Small intestine (tissue), 7 donors: Measurements from ENCODE around the gene ABCA2. TPM values are rescaled to one million over a fixed set of nuclear protein-coding genes. Genes with fewer than 3 reads are reported as not detected.

ENCODE experiments used
- DNase-seq, 2 donors: peaks; one replicate each; pipeline versions ENCODE4 v3.0.0 to v3.0.0-alpha.2; 2013
- FAIRE-seq: peaks from 2 replicates; lab custom pipeline; 2012; peaks lifted over from hg19 to GRCh38; lab: Jason Lieb, UNC
- H3K27ac ChIP-seq, 3 donors: one replicate each; pipeline ENCODE4 v1.5.1; 2013; ENCODE audit warnings: low read length in 2 of 3, mild to moderate bottlenecking in 2 of 3, control low read depth in 1 of 3, inconsistent platforms in 1 of 3, low read depth in 1 of 3, moderate library complexity in 1 of 3
- H3K27me3 ChIP-seq, 3 donors: one replicate each; pipeline ENCODE4 v1.6.1; 2013; ENCODE audit warnings: low read length in 3 of 3, inconsistent platforms in 1 of 3; ENCODE audit not compliant: control insufficient read depth in 3 of 3, insufficient read depth in 3 of 3
- H3K36me3 ChIP-seq, 3 donors: one replicate each; pipeline ENCODE4 v1.6.1; 2013; ENCODE audit warnings: low read length in 3 of 3, inconsistent platforms in 1 of 3, low read depth in 1 of 3, mild to moderate bottlenecking in 1 of 3, moderate library complexity in 1 of 3; ENCODE audit not compliant: control insufficient read depth in 3 of 3, insufficient read depth in 2 of 3
- H3K4me1 ChIP-seq, 3 donors: one replicate each; pipeline ENCODE4 v1.6.1; 2013; ENCODE audit warnings: low read length in 2 of 3, inconsistent platforms in 1 of 3, low read depth in 1 of 3, mild to moderate bottlenecking in 1 of 3, moderate library complexity in 1 of 3; ENCODE audit not compliant: control insufficient read depth in 3 of 3, insufficient read depth in 2 of 3
- H3K4me3 ChIP-seq, 3 donors: one replicate each; pipeline ENCODE4 v1.5.1; 2013; ENCODE audit warnings: low read length in 3 of 3, control low read depth in 1 of 3, inconsistent platforms in 1 of 3, low read depth in 1 of 3, mild to moderate bottlenecking in 1 of 3, moderate library complexity in 1 of 3
- H3K9me3 ChIP-seq, 2 donors: one replicate each; pipeline ENCODE4 v1.6.1; 2013; ENCODE audit warnings: low read depth in 1 of 2, low read length in 1 of 2; ENCODE audit not compliant: control insufficient read depth in 2 of 2, insufficient read depth in 1 of 2
- WGBS, 3 donors: extraction: QIAGEN DNeasy Blood & Tissue Kit; methylation state at CpG; one replicate each; pipeline ENCODE4 v1.1.7; 2013; 5-methylcytosine and 5-hydroxymethylcytosine counted together
- polyA plus RNA-seq, 4 donors: library from polyadenylated mRNA; stranded (reverse) in 3 of 4; unstranded in 1 of 4; fragments of 200-250 nt in 3 of 4; fragments of 120-200 nt in 1 of 4; gene quantifications; one replicate each; pipeline versions ENCODE4 v1.2.1 to v1.2.3, GENCODE V29; 2013
- donor health status: healthy with polysubstance abuse.
- donor health status: control.
- donor health status: control.
- donor health status: Bipolar disorder and iron deficiency.
- donor health status: healthy.

ABCA2 gene
- polyA plus RNA-seq, 4 donors = 3.4 to 29.0 (median 8.8) TPM

GRCh38 chr9:137019891-137020683, 8.0 kb downstream of the ABCA2 start:
- H3K4me3 ChIP-seq = no peak overlapping the region
- no peak for DNase-seq
- no peak for FAIRE-seq
- H3K27me3 ChIP-seq = no peaks in the 10 kb centered on the region
- peaks cover 0 to 55% (median 3%) of the 10 kb centered on the region in 3 donors for H3K36me3 ChIP-seq
- WGBS, 3 donors = 90 to 94% (median 92%) methylated on average over 34 of the region's 34 CpGs
- peaks cover 0 to 4% of the 10 kb centered on the region in 2 donors for H3K9me3 ChIP-seq
- H3K27ac ChIP-seq = no peak overlapping the region
- peaks cover 0 to 21% (median 4%) of the 10 kb centered on the region in 3 donors for H3K4me1 ChIP-seq

DNA sequence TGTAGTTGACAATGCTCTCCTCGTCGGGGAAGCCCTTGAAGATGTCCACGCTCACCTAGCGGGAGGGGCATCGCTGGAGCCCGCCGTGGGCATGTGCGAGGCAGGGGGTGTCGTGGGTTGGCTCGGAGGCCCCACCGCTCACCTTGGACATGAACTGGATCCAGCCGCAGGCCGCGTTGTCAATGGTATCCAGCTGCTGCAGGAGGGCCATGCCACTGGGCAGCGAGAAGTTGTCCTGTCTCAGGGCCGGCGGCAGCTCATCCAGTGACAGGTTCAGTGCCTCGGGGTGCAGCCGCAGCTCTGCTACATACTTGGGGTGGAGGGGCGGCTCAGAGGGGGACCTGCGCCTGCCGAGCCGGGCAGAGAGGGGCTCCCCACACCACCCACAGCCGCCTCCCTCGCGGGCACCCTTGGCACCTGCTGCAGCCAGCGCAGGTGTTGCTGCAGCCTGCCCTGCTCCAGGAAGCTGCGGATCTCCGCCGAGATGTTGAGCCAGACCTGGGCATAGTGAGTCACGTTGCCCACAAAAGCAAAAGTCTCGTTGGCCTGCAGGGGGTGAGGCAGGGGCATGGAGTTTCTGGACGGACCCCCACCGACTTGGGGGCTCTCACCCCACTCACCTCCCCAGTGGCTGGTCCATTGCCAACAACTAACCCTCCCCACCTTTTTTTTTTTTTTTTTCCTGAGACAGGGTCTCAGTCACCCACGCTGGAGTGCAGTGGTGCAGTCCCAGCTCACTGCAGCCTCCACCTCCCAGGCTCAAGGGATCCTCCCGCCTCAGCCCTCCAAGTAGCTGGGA, 9.1 kb downstream of the ABCA2 start:
- Histone ChIP-seq H3K9me3 (peaks cover 0 to 4% of the 10 kb centered on the region in 2 donors), H3K4me3 (no peak overlapping the region), H3K4me1 (peaks cover 0 to 21% (median 4%) of the 10 kb centered on the region in 3 donors), H3K36me3 (peaks cover 2 to 65% (median 3%) of the 10 kb centered on the region in 3 donors), H3K27me3 (no peaks in the 10 kb centered on the region), H3K27ac (no peak overlapping the region)
- no peak for FAIRE-seq
- 72 to 92% (median 75%) methylated on average over 29 to 36 of the region's 36 CpGs for WGBS, 3 donors
- no peak for DNase-seq

GRCh38 chr9:137017791-137018497, 10.1 kb downstream of the ABCA2 start:
- no peak overlapping the region for H3K27ac ChIP-seq
- no peaks in the 10 kb centered on the region for H3K27me3 ChIP-seq
- FAIRE-seq = no peak
- peaks cover 0 to 4% of the 10 kb centered on the region in 2 donors for H3K9me3 ChIP-seq
- peaks cover 0 to 16% (median 3%) of the 10 kb centered on the region in 3 donors for H3K4me1 ChIP-seq
- H3K4me3 ChIP-seq = no peak overlapping the region
- DNase-seq = no peak
- peaks cover 2 to 66% (median 3%) of the 10 kb centered on the region in 3 donors for H3K36me3 ChIP-seq
- 92 to 93% (median 93%) methylated on average over 40 to 45 of the region's 45 CpGs for WGBS, 3 donors

DNA sequence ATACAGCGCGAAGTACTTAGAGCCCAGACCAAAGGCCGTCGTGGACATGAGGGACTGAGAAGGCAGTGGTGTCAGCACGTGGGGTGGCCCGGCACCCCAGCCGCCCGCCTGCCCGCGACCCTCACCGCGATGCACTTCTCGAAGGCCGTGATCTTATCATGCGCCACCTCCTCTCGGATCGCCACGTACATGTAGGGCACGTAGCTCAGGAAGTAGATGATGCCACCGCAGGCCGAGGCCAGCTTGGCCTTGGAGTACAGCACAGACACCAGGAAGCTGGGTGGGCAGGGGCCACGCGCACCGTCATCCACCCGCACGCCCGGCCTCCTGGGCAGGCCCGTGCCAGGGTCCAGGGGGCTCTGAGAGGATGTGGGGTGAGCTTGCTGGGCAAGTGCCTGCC, 11.0 kb downstream of the ABCA2 start:
- DNase-seq = no peak
- Histone ChIP-seq H3K27ac (no peak overlapping the region), H3K9me3 (peaks cover 0 to 4% of the 10 kb centered on the region in 2 donors), H3K4me1 (peaks cover 0 to 8% (median 3%) of the 10 kb centered on the region in 3 donors), H3K36me3 (peaks cover 2 to 71% (median 3%) of the 10 kb centered on the region in 3 donors), H3K27me3 (no peaks in the 10 kb centered on the region), H3K4me3 (no peak overlapping the region)
- FAIRE-seq = no peak
- 97 to 99% (median 98%) methylated on average over 28 of the region's 28 CpGs for WGBS, 3 donors

GRCh38 chr9:137016436-137016835, 11.6 kb downstream of the ABCA2 start:
- 96 to 97% (median 97%) methylated on average over 13 to 16 of the region's 16 CpGs for WGBS, 3 donors
- Histone ChIP-seq H3K4me1 (peaks cover 0 to 4% (median 0%) of the 10 kb centered on the region in 3 donors), H3K27me3 (no peaks in the 10 kb centered on the region), H3K27ac (no peak overlapping the region), H3K36me3 (peaks cover 2 to 75% (median 3%) of the 10 kb centered on the region in 3 donors), H3K9me3 (peaks cover 0 to 4% of the 10 kb centered on the region in 2 donors), H3K4me3 (no peak overlapping the region)
- FAIRE-seq = no peak
- DNase-seq = no peak

GRCh38 chr9:137015976-137016375, 12.1 kb downstream of the ABCA2 start:
- H3K4me3 ChIP-seq = no peak overlapping the region
- FAIRE-seq (no peak), DNase-seq (no peak)
- H3K36me3 ChIP-seq = peaks cover 2 to 79% (median 7%) of the 10 kb centered on the region in 3 donors
- H3K4me1 ChIP-seq = no peaks in the 10 kb centered on the region
- 95 to 96% (median 96%) methylated on average over 15 to 21 of the region's 21 CpGs for WGBS, 3 donors
- peaks cover 0 to 4% of the 10 kb centered on the region in 2 donors for H3K9me3 ChIP-seq
- no peaks in the 10 kb centered on the region for H3K27me3 ChIP-seq
- no peak overlapping the region for H3K27ac ChIP-seq

DNA sequence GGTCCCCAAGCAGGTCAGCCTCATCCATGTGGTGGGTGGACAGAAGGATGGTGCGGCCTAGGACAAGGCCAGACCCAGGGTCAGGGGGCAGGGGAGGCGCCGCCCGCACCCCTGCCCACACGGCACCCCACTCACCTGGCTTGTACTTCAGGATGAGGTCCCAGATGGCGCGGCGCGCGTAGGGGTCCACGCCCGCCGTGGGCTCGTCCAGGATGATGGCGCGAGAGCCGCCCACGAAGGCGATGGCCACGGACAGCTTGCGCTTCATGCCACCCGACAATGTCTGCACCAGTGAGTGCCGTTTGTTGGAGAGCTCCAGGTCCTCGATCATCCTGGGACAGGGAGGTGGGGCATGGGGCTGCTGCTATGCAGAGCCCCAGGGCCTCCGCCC, 12.5 kb downstream of the ABCA2 start:
- no peak overlapping the region for H3K27ac ChIP-seq
- H3K4me1 ChIP-seq = no peaks in the 10 kb centered on the region
- H3K36me3 ChIP-seq = peaks cover 2 to 78% (median 7%) of the 10 kb centered on the region in 3 donors
- 95 to 98% (median 98%) methylated on average over 14 to 25 of the region's 25 CpGs for WGBS, 3 donors
- no peak overlapping the region for H3K4me3 ChIP-seq
- FAIRE-seq (no peak), DNase-seq (no peak)
- no peaks in the 10 kb centered on the region for H3K27me3 ChIP-seq
- peaks cover 0 to 4% of the 10 kb centered on the region in 2 donors for H3K9me3 ChIP-seq
